NCI-H2196 treated with DMSO at 0.1 percent for 48 hours (cell line): ENCODE measurements around the gene MED13.
"Not testable (repeated sequence)": the region's sequence is repeated elsewhere in the genome, so short reads cannot be mapped to it uniquely, and the experiment has no call there.

Experiments used
- DNase-seq: peaks from one replicate; lab custom pipeline; 2025; ENCODE audit not compliant: unreplicated experiment; lab: John Stamatoyannopoulos, UW

Gene MED13

GRCh38 chr17:61927208-61928100 lies 137.6 kb downstream of the MED13 start, which contains the start of gene INTS2:
Gene INTS2 (minus strand): TSS chr17:61927982. CDS start chr17:61926644, 1,338 bp downstream.
- peak; percentile 82 for DNase-seq

GRCh38 chr17:61926826-61927207 lies 138.3 kb downstream of the MED13 start:
- DNase-seq, result no peak

- DNase-seq, result not testable (repeated sequence)
Measured at GRCh38 chr17:61915162-61915561, 149.9 kb downstream of the MED13 start.

- no peak for DNase-seq
Measured at GRCh38 chr17:61908292-61909037, 156.6 kb downstream of the MED13 start.

GRCh38 chr17:61907361-61907760 lies 157.7 kb downstream of the MED13 start:
- DNase-seq, result no peak

- DNase-seq, result no peak
Measured at GRCh38 chr17:61904094-61904710, 160.9 kb downstream of the MED13 start.

- no peak for DNase-seq
Measured at GRCh38 chr17:61903251-61903650, 161.8 kb downstream of the MED13 start.

GRCh38 chr17:61897548-61898180 lies 167.4 kb downstream of the MED13 start:
- DNase-seq, result no peak

- no peak for DNase-seq
Measured at GRCh38 chr17:61895391-61895790, 169.7 kb downstream of the MED13 start.

- DNase-seq, result not testable (repeated sequence)
Measured at GRCh38 chr17:61894310-61894709, 170.8 kb downstream of the MED13 start.
